ENCODE data around the gene METTL14.

METTL14 gene

GRCh38 chr4:118759481-118759880, 74.3 kb downstream of the METTL14 start:
- no peak for DNase-seq

- no peak for DNase-seq
These were observed 74.9 kb downstream of the METTL14 start for GRCh38 chr4:118760092-118760491.

- no peak for DNase-seq
These were observed 75.3 kb downstream of the METTL14 start for GRCh38 chr4:118760493-118760892.

GRCh38 chr4:118761397-118762016, 76.3 kb downstream of the METTL14 start:
- DNase-seq = no peak

DNA sequence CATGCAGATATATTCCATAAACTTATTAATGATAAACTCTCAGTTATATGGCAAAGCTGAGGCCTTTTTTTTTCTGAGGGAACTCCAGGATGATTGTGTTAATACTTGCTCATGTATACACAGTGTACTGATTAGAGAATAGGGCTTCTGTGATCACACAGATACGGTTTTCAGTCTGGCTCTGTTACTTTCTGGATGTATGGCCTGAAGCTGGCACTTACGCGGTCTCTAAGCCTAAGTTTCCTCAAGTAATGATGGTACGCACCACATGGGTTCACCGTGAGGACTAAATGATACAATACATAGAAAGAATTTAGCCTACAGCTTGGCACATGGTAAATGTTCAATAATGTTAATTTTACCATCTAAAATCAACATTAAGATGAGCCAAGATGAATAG, 77.0 kb downstream of the METTL14 start:
- DNase-seq = no peak

DNA sequence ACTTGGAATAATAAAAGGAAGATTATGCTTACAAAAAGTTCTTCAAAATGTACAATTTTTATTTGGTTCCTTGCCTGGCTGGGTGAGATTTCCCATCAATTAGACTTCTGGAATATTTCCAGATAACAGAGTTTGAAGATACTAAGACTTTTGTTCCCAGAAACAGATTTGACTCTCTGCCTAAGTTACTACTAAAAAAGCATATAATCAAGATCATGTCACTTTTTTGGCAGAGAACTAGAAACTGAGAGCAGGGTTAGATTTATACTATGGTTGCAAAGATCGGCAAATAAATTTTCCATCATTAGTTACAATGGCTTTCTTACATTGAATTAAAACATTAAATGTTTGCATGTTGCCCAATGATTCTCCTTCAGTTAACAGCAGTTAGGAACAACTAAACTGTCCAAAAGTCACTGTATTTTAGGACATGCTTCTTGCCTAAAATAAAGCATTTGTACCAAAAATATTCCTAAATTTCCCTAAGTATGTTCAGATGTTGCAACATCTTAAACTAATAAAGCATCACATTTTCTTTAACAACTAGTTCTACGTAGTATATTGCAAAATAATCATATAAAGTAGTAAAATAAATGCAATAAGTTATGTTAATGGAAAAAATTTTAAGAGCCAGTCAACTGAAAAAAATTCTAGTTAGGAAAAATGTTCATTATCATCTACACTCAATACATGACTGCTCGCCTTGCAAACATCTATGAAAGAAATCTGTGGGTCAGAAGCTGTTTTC, 77.7 kb downstream of the METTL14 start:
- no peak for DNase-seq

Measured in amniotic stem cell (primary cell).